AG04450 (cell line): Measurements from ENCODE around the gene ACAT1. TPM values are rescaled to one million over a fixed set of nuclear protein-coding genes. Genes with fewer than 3 reads are reported as not detected.

Experiments
- CTCF ChIA-PET: fragments of 300-600, 350-600 bp; formaldehyde crosslinking; extraction: SDS; loops from one replicate; lab custom pipeline; 2022; ENCODE audit warnings: antibody characterized with exemption, inconsistent platforms; lab: Charles Lee
- POLR2A ChIA-PET: fragments of 350-600 bp; formaldehyde crosslinking; extraction: SDS; loops from one replicate; lab custom pipeline; 2021; ENCODE audit warnings: antibody characterized with exemption, inconsistent platforms; lab: Yijun Ruan, JAX
- DNase-seq: peaks from one replicate; pipeline ENCODE4 v3.0.0-alpha.2; 2011; ENCODE audit warnings: low read depth, low spot score
- H3K27ac ChIP-seq: one replicate; pipeline ENCODE4 v1.5.1; 2012; ENCODE audit warnings: low read depth, low read length, control low read depth
- H3K27me3 ChIP-seq: one replicate; pipeline ENCODE4 v1.6.0; 2012; ENCODE audit warnings: low read length; ENCODE audit not compliant: control insufficient read depth, insufficient read depth
- H3K4me3 ChIP-seq: 2 replicates; pipeline ENCODE4 v1.5.1; 2011; ENCODE audit warnings: mild to moderate bottlenecking, low read depth, low read length, control low read depth
- H3K9me3 ChIP-seq: 2 replicates; pipeline ENCODE4 v1.5.1; 2012; ENCODE audit warnings: low read length; ENCODE audit not compliant: control insufficient read depth, insufficient read depth
- polyA plus RNA-seq: library from polyadenylated mRNA; depleted of rRNA; stranded (reverse); fragments of >200 nt; gene quantifications from 2 replicates; pipeline ENCODE4 v1.2.3, GENCODE V29; 2011; rRNA removed
- small RNA-seq: library from RNA; depleted of rRNA; stranded (forward); fragments of <200 nt; gene quantifications from one replicate; pipeline ENCODE3, GENCODE V24; 2012; ENCODE audit warnings: low read depth; ENCODE audit not compliant: insufficient read length
- TF ChIP-seq, protein P1 (sequence below): IDR thresholded peaks from 2 replicates; pipeline ENCODE4 v1.5.1; 2011; ENCODE audit warnings: low read depth, low read length, control low read depth, inconsistent platforms

ACAT1 gene
- polyA plus RNA-seq, 1 experiment: 120 TPM

DNA sequence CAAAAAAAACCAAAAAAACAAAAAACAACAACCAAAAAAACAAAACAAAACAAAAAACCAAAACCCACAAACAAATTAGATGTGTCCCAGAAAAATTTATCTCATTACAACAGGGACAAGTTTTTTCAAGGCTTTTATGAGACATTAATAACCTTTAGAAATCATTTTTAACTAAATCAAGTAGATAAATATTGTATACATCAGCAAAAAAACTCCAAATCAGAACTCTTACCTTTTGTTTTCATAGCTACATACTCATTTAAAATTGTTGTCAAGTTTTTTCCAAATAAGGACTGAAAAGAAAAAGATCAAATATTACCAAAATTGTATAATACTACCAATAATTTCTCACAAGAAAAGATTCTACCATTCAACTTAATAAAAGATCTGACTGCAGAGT is 72.4 kb downstream of the ACAT1 start:
- H3K27me3 ChIP-seq: no peaks in the 10 kb centered on the region
- TF ChIP-seq, protein P1, sequence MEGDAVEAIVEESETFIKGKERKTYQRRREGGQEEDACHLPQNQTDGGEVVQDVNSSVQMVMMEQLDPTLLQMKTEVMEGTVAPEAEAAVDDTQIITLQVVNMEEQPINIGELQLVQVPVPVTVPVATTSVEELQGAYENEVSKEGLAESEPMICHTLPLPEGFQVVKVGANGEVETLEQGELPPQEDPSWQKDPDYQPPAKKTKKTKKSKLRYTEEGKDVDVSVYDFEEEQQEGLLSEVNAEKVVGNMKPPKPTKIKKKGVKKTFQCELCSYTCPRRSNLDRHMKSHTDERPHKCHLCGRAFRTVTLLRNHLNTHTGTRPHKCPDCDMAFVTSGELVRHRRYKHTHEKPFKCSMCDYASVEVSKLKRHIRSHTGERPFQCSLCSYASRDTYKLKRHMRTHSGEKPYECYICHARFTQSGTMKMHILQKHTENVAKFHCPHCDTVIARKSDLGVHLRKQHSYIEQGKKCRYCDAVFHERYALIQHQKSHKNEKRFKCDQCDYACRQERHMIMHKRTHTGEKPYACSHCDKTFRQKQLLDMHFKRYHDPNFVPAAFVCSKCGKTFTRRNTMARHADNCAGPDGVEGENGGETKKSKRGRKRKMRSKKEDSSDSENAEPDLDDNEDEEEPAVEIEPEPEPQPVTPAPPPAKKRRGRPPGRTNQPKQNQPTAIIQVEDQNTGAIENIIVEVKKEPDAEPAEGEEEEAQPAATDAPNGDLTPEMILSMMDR: no peak
- no peaks in the 10 kb centered on the region for H3K9me3 ChIP-seq
- ChIA-PET POLR2A (no interaction called here), CTCF (interaction anchor here (0.6 kb wide), 1 partner anchor 32 kb away, joined by 3 read pairs; no protein-coding TSS in a partner anchor)
- DNase-seq: no peak
- H3K27ac ChIP-seq: no peak overlapping the region
- no peak overlapping the region for H3K4me3 ChIP-seq

DNA sequence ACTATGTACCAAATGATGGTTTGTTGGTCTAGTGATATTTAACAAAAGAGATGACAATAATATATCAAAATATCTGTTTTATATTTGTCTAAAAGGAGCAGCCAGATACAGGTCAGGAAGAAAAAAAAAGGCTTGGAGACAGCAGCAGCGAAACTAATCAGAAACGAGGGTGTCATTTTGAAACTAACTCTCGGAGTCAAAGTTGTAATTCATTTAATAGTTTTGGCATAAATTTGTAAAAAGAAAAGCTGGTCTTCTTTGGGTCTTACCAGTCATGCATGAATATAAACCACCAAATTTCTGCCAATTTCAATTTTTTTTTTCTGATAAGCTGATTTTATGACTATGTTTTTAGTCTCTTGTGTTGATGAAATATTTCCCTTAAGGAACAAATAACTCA is 75.5 kb downstream of the ACAT1 start:
- TF ChIP-seq, protein P1: no peak
- Histone ChIP-seq H3K27ac (no peak overlapping the region), H3K27me3 (no peaks in the 10 kb centered on the region), H3K4me3 (no peak overlapping the region), H3K9me3 (no peaks in the 10 kb centered on the region)
- CTCF ChIA-PET: no interaction called here
- no peak for DNase-seq
- POLR2A ChIA-PET: no interaction called here

Small RNA genes within 50 kb of the gene (small RNA-seq; reads per million reads assigned to genes)
- not detected for gene RF00019

Other genes starting within 250 kb of the ACAT1 start
- gene RAB39A, start 193.1 kb upstream of the ACAT1 start, polyA plus RNA-seq: not detected in 2 replicates
- 17.1 and 26.0 TPM in 2 replicates for gene CUL5, start 112.7 kb upstream of the ACAT1 start, polyA plus RNA-seq
- gene NPAT, start 101.1 kb downstream of the ACAT1 start, polyA plus RNA-seq: 6.9 and 9.9 TPM in 2 replicates
- 34.1 and 53.2 TPM in 2 replicates for gene ATM, start 101.5 kb downstream of the ACAT1 start, polyA plus RNA-seq